GM12891 (cell line): ENCODE results near the gene CCDC9.

ENCODE experiments used
- DNase-seq: peaks from one replicate; pipeline ENCODE4 v3.0.0; 2011; ENCODE audit warnings: low spot score; ENCODE audit not compliant: insufficient read length
- FAIRE-seq: peaks from 2 replicates; lab custom pipeline; 2011; peaks lifted over from hg19 to GRCh38; lab: Jason Lieb, UNC
- PAX5 ChIP-seq: IDR thresholded peaks from 2 replicates; pipeline ENCODE4 v1.6.1; 2011; ENCODE audit warnings: low read length, moderate library complexity, mild to moderate bottlenecking; ENCODE audit not compliant: insufficient read depth, severe bottlenecking
- POLR2A ChIP-seq: IDR thresholded peaks from 2 replicates; pipeline ENCODE4 v1.6.1; 2011; ENCODE audit warnings: low read depth, low read length, control low read depth
- POLR2AphosphoS5 ChIP-seq: IDR thresholded peaks from 2 replicates; pipeline ENCODE4 v1.6.1; 2011; ENCODE audit warnings: low read depth, low read length, control low read depth
- POU2F2 ChIP-seq: IDR thresholded peaks from 2 replicates; pipeline ENCODE4 v1.6.1; 2011; ENCODE audit warnings: low read depth, mild to moderate bottlenecking, control low read depth, low read length, moderate library complexity
- SPI1 ChIP-seq: IDR thresholded peaks from 2 replicates; pipeline ENCODE4 v1.6.1; 2011; ENCODE audit warnings: low read depth, low read length, control low read depth
- TAF1 ChIP-seq: IDR thresholded peaks from 2 replicates; pipeline ENCODE4 v1.6.1; 2011; ENCODE audit warnings: low read depth, low read length, control low read depth

The CCDC9 gene

GRCh38 chr19:47260476-47260875 is 4.2 kb downstream of the CCDC9 start:
- TF ChIP-seq TAF1, result no peak
- no peak for TF ChIP-seq POLR2AphosphoS5
- DNase-seq, result no peak

GRCh38 chr19:47261946-47262793 is 5.8 kb downstream of the CCDC9 start:
- TF ChIP-seq PAX5, result peak; percentile 34
- peak; percentile 85 for TF ChIP-seq SPI1
- FAIRE-seq (peak; percentile 91), DNase-seq (peak; percentile 66)

More at GRCh38 chr19:47260476-47260875, 4.2 kb downstream of the CCDC9 start:
- no peak for FAIRE-seq

- TF ChIP-seq SPI1, result no peak
- no peak for TF ChIP-seq POLR2AphosphoS5
- TF ChIP-seq POU2F2, result no peak
- TF ChIP-seq TAF1, result no peak
- no peak for TF ChIP-seq PAX5
- no peak for TF ChIP-seq POLR2A
- FAIRE-seq (no peak), DNase-seq (no peak)
Observed at GRCh38 chr19:47264629-47265028, 8.3 kb downstream of the CCDC9 start.

DNA sequence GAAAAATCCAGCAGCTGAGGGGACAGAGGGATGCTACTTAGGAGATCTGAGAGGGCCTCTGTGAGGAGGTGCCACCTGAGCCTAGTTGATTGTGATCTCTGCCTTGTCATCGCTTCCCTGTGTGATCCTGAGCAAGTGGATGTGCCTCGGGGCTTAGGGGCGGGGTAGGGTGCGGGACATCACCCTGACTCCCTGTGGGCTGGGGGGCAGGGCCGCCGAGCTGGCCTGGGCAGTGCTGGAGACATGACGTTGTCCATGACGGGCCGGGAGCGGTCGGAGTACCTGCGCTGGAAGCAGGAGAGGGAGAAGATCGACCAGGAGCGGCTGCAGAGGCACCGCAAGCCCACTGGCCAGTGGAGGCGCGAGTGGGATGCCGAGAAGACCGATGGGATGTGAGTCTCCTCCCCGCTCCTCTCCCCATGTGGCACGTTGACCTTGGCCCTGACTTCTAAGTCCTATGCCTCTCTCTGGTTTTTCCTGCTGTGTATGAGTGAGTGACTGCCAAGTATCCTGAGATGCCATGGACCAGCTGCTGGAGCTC is 10.1 kb downstream of the CCDC9 start:
- DNase-seq, result no peak
- FAIRE-seq, result no peak
- TF ChIP-seq TAF1 (no peak), PAX5 (no peak), POU2F2 (no peak), POLR2AphosphoS5 (no peak), SPI1 (no peak), POLR2A (no peak)

GRCh38 chr19:47267350-47267759 is 11.0 kb downstream of the CCDC9 start:
- TF ChIP-seq TAF1 (no peak), POLR2AphosphoS5 (no peak), POLR2A (no peak), SPI1 (no peak), POU2F2 (no peak), PAX5 (no peak)
- no peak for DNase-seq
- no peak for FAIRE-seq

DNA sequence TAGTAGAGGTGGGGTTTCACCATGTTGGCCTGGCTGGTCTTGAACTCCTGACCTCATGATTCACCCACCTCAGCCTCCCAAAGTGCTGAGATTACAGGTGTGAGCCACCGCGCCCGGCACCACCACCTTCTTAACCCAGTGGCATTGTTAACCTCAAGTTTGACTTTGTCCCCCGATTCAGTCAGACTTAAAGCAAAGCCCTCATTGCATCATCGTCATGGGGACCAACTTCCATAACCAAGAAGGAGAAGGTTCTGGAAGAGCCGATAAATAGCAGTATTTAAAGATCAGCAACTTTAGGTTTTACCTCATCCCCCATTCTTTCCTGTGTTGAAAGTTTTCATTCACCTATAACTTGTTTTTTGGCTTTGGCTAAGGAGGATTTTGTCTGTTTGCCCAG is 11.7 kb downstream of the CCDC9 start:
- TF ChIP-seq POLR2A (no peak), SPI1 (no peak), POU2F2 (no peak), PAX5 (no peak), TAF1 (no peak), POLR2AphosphoS5 (no peak)
- no peak for DNase-seq
- no peak for FAIRE-seq

DNA sequence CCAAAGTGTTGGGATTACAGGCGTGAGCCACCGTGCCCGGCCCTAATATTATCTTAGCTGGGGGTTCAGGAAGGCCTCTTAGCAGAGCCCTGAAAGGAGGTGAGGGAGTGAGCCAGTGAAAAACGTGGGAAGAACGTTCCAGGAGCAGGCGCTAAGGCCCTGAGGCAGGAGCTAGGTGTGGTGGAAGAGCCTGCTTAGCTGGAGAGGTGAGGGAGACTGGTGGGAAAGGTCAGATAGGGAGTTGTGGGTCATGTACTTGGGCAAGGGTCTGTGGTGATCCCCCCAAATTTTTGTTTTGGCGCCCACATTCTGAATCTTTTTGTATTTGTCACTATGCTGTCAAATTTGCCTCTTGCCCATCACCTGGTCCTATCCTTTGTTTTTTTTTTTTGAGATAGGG is 13.3 kb downstream of the CCDC9 start:
- DNase-seq (no peak), FAIRE-seq (no peak)

DNA sequence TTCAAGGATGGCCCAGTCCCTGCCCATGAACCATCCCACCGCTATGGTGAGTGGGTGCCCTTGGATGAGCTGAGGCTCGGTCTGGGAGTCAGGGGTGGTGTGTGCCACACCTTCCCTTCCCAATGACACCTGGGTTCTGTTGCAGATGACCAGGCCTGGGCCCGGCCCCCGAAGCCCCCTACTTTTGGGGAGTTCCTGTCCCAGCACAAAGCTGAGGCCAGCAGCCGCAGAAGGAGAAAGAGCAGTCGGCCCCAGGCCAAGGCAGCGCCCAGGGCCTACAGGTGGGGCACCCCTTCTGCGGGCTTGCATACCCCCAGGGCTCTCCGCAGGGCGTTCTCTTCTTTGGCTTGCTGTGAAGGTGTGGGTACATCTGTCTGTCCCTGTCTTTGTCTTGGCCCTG is 14.1 kb downstream of the CCDC9 start:
- FAIRE-seq, result no peak
- DNase-seq, result no peak
- no peak for TF ChIP-seq POU2F2
- TF ChIP-seq TAF1, result no peak
- TF ChIP-seq POLR2AphosphoS5, result no peak
- no peak for TF ChIP-seq PAX5
- no peak for TF ChIP-seq POLR2A

More for the DNA sequence above, 13.3 kb downstream of the CCDC9 start:
- TF ChIP-seq POU2F2, result no peak
- TF ChIP-seq POLR2A, result no peak
- no peak for TF ChIP-seq SPI1
- TF ChIP-seq POLR2AphosphoS5, result no peak
- no peak for TF ChIP-seq PAX5

DNA sequence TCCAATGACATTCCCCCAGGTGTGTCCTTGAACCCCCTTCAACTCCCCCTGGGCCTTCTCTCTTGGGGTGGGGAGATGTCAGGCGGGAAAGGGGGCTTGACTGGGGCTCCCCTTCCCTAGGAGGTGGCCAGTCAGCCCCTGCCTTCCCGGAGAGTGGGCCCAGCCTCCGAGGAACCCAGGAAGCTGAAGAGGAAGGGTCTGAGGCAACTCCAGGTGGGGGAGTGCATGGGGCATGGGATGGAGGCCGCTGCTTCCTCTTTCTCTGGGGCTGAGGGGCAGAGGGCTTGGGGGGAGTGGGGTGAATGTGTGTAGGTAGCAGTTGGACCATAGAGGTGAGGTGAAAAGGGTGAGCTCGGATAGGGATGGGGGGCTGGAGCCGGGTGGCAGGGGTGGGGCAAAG is 15.6 kb downstream of the CCDC9 start:
- DNase-seq (no peak), FAIRE-seq (no peak)
- no peak for TF ChIP-seq POU2F2
- TF ChIP-seq POLR2A, result no peak
- TF ChIP-seq SPI1, result no peak
- TF ChIP-seq TAF1, result no peak
- TF ChIP-seq PAX5, result no peak
- TF ChIP-seq POLR2AphosphoS5, result no peak
